HFF-Myc (cell line): ENCODE measurements around the gene SVIP.

Experiments used
- DNase-seq: peaks from one replicate; pipeline ENCODE4 v3.0.0-alpha.2; 2011; ENCODE audit warnings: low read depth; ENCODE audit errors: extremely low read depth
- H3K4me3 ChIP-seq: replicated peaks from 2 replicates; pipeline ENCODE4 v1.5.1; 2011; ENCODE audit warnings: low read depth, mild to moderate bottlenecking, control low read depth, low read length
- TF ChIP-seq, protein P1 (sequence below): IDR thresholded peaks from 2 replicates; pipeline ENCODE4 v1.5.1; 2012; ENCODE audit warnings: mild to moderate bottlenecking, low read depth, low read length, control low read depth; ENCODE audit errors: missing control alignments

Gene SVIP

DNA sequence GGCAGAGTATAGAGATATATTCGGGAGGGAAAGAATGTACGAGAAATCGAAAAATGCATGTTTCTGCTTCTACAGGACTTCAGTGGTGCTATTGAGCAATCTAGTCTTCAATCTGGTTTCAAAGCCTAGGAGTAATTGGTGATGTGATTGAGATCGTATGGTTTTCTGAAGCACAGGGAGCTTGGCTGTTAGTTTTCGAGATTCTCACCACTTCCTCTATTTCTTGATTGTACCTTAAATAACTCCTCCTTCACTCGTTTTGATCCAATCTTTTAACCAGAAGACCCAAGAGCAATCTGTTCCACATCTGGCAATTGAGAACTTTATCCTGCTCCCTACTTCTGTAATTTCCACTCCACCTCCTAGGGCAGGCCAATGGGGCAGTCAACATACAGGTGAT lies 30.2 kb upstream of the SVIP start:
- no peak for DNase-seq
- TF ChIP-seq, protein P1, sequence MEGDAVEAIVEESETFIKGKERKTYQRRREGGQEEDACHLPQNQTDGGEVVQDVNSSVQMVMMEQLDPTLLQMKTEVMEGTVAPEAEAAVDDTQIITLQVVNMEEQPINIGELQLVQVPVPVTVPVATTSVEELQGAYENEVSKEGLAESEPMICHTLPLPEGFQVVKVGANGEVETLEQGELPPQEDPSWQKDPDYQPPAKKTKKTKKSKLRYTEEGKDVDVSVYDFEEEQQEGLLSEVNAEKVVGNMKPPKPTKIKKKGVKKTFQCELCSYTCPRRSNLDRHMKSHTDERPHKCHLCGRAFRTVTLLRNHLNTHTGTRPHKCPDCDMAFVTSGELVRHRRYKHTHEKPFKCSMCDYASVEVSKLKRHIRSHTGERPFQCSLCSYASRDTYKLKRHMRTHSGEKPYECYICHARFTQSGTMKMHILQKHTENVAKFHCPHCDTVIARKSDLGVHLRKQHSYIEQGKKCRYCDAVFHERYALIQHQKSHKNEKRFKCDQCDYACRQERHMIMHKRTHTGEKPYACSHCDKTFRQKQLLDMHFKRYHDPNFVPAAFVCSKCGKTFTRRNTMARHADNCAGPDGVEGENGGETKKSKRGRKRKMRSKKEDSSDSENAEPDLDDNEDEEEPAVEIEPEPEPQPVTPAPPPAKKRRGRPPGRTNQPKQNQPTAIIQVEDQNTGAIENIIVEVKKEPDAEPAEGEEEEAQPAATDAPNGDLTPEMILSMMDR, result no peak
- no peak overlapping the region for H3K4me3 ChIP-seq

DNA sequence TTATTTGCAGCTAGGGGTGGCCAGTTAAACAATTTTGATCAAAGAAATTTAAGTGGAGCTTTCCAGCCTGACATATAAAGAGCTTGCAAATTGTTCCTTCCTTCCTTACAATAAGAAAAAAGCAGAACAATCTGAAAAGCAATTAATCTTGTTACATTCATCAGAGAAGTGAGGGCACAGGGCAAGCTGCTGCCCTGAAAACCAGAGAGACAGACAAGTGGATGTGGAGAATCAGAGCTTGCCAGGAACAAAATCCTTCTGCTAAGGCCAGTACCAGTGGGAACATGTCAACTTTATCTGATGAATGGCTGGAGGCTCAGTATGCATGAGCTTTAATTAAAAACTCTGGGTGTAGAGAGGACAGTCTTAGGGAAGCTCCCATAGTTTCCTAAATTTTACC lies 21.9 kb upstream of the SVIP start:
- TF ChIP-seq, protein P1, result no peak
- DNase-seq, result no peak
- no peak overlapping the region for H3K4me3 ChIP-seq

DNA sequence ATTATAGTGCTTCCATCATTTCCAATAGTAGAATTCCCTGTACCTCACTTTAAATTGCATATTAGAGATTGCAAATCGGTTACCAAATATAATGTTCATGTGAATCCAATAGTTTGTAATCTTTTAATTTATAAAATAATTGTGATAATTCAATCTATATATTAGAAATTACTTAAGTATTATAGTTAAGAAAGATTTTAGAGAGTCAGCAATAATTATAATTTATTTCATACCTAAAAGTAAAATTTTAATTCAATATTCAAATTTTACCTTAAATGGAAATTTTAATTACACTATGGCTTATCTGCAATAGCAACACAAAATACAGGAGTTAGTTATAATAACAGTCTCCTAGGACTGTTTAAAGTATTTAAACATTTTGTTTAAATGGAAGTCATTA lies 17.1 kb upstream of the SVIP start:
- no peak for DNase-seq
- TF ChIP-seq, protein P1, result no peak
- no peak overlapping the region for H3K4me3 ChIP-seq

DNA sequence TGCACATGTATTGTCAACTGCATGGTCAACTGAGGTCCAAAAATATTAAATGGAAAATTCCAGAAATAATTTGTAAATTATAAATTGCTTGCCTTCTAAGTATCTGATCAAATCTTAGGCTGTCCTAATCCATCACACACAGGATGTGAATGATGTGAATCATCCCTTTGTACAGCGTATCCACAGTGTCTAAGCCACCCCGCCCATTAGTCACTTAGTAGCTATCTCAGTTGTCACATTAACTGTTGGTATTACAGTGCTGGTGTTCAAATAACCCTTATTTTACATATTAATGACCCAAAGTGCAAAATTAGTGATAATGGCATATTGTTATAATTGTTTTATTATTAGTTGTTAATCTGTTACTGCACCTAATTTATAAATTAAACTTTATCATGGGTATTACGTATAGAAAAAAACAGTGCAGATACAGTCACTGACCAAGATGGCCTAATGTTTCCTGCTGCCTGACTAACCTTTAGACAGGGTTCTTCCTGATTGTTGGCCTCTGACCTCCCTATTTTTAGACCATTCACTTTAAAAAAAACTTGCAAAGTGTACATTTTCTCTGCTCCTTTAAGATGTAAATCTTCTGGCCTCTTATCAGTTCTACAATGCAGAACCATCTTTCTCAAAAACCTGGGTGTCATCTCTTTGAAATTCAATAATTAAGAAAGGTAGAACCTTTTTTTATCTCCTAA lies 2.9 kb upstream of the SVIP start:
- no peak overlapping the region for H3K4me3 ChIP-seq
- no peak for DNase-seq
- TF ChIP-seq, protein P1, result no peak

DNA sequence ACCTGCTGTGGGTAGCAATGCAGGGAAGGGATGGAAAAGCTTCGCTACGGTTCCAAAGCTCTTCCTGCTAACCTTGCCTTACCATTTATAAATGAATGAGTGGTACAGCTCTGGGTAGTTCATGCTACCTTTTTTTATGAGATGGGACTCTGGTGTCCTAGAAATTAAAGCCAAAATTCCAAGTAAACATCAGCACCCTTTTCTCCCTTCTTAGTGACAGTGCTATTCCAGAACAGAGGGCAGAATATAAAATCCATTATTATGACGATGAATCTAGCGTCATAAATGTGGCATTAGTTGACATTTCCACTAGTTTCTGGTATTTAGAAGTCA lies 447 bp upstream of the SVIP start:
- H3K4me3 ChIP-seq, result peak overlapping the region; percentile 18; the same call in 1 of the 2 replicates
- no peak for DNase-seq
- TF ChIP-seq, protein P1, result no peak

DNA sequence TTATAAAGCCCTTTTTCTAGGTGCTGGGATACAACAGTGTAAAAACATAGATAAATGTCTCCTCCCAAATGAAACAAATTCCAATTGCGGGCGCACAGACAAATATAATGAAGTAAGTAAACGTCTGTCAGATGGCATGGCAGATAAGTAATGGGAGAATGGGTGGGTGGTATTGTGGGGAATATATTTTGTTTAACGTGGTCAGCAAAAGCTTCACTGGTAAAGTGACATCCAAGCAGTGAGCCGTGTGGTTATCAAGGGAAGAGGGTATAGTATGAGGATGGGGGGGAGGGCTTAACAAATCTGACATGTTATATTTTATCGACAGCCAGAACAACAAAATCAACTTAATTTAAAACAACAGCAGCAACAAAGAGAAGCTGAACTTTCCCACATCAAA lies 1.2 kb downstream of the SVIP start:
- H3K4me3 ChIP-seq, result peak overlapping the region; percentile 86
- no peak for DNase-seq

More for the DNA sequence above, 1.2 kb downstream of the SVIP start:
- TF ChIP-seq, protein P1, result no peak
